Measurements from ENCODE around the gene CDC73.
"Not testable (repeated sequence)": the region's sequence is repeated elsewhere in the genome, so short reads cannot be mapped to it uniquely, and the experiment has no call there.

DNA sequence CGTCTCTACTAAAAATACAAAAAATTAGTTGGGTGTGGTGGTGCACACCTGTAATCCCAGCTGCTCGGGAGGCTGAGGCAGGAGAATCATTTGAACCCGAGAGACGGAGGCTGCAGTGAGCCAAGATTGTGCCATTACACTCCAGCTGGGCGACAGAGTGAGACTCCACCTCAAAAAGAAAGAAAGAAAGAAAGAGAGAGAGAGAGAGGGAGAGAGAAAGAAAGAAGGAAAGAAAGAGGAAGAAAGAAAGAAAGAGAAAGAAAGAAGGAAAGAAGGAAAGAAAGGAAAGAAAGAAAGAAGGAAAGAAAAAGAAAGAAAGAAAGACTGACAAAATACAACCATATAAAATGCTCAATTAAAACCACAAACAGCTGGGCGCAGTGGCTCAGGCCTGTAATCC, 4.7 kb upstream of the CDC73 start:
- TF ChIP-seq, protein P1, sequence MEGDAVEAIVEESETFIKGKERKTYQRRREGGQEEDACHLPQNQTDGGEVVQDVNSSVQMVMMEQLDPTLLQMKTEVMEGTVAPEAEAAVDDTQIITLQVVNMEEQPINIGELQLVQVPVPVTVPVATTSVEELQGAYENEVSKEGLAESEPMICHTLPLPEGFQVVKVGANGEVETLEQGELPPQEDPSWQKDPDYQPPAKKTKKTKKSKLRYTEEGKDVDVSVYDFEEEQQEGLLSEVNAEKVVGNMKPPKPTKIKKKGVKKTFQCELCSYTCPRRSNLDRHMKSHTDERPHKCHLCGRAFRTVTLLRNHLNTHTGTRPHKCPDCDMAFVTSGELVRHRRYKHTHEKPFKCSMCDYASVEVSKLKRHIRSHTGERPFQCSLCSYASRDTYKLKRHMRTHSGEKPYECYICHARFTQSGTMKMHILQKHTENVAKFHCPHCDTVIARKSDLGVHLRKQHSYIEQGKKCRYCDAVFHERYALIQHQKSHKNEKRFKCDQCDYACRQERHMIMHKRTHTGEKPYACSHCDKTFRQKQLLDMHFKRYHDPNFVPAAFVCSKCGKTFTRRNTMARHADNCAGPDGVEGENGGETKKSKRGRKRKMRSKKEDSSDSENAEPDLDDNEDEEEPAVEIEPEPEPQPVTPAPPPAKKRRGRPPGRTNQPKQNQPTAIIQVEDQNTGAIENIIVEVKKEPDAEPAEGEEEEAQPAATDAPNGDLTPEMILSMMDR (conservative IDR thresholded peaks at IDR 0.05; ENCODE audit: low read length) = not testable (repeated sequence)
- not testable (repeated sequence) for TF ChIP-seq EZH2phosphoT487 (IDR thresholded peaks at IDR 0.05; ENCODE audit: borderline replicate concordance, low read depth, low read length)
